Measurements from ENCODE around the gene TRIM62.

The TRIM62 gene

GRCh38 chr1:33180911-33181890 is 642 bp downstream of the TRIM62 start:
- H3K4me2 ChIP-seq (ENCODE audit: low read length), result peak overlapping the region; percentile 99
- H2AK5ac ChIP-seq (ENCODE audit: low read length), result no peak overlapping the region
- peaks cover 12 to 18% of the 10 kb centered on the region in 2 experiments for H3K4me1 ChIP-seq (ENCODE audit: control insufficient read depth in 1 of 2, insufficient read depth in 2 of 2, low read length in 2 of 2)
- H3K79me1 ChIP-seq (ENCODE audit: low read length), result peaks cover 2% of the 10 kb centered on the region
- H3K18ac ChIP-seq (ENCODE audit: low read length), result no peak overlapping the region
- H3K79me2 ChIP-seq (ENCODE audit: control insufficient read depth, insufficient read depth, low read length, poor library complexity), result no peaks in the 10 kb centered on the region
- no peak overlapping the region for H3K27ac ChIP-seq (ENCODE audit: low read depth, low read length)
- no peak overlapping the region for H3K14ac ChIP-seq (ENCODE audit: low read length)
- H3K4ac ChIP-seq (ENCODE audit: low read depth, low read length), result no peak overlapping the region
- no CpG with 5 or more reads among the region's 90 CpGs for WGBS (ENCODE audit: extremely low coverage, insufficient coverage, insufficient read length)
- no peak overlapping the region for H2BK120ac ChIP-seq (ENCODE audit: insufficient read depth, low read length, poor library complexity)
- H4K8ac ChIP-seq (ENCODE audit: low read depth, low read length), result no peak overlapping the region
- peak overlapping the region; percentile 24 for H3K9ac ChIP-seq (ENCODE audit: low read length)
- peaks cover 4% of the 10 kb centered on the region for H3K9me3 ChIP-seq (ENCODE audit: insufficient read depth, low read depth, low read length)
- no peaks in the 10 kb centered on the region for H3K27me3 ChIP-seq (ENCODE audit: insufficient read depth, low read length)
- peak overlapping the region; percentile 93 for H3K4me3 ChIP-seq (ENCODE audit: low read depth, low read length)
- H4K91ac ChIP-seq (ENCODE audit: low read depth, low read length), result no peak overlapping the region
- peak overlapping the region; percentile 67 for H2AFZ ChIP-seq (ENCODE audit: insufficient read depth, low read length, poor library complexity)
- peak; percentile 87 to 88 for DNase-seq
- no peak overlapping the region for H2BK12ac ChIP-seq (ENCODE audit: low read length)
- no peaks in the 10 kb centered on the region for H3K36me3 ChIP-seq (ENCODE audit: control insufficient read depth in 1 of 2, insufficient read depth in 2 of 2, low read length in 2 of 2)
- H3K23ac ChIP-seq (ENCODE audit: low read length), result no peak overlapping the region
- H4K12ac ChIP-seq (ENCODE audit: low read depth, low read length), result no peak overlapping the region
- H2BK5ac ChIP-seq (ENCODE audit: low read depth, low read length, poor library complexity), result no peak overlapping the region

GRCh38 chr1:33180226-33180910 is 1.5 kb downstream of the TRIM62 start:
- H2AK5ac ChIP-seq (ENCODE audit: low read length), result no peak overlapping the region
- H3K27me3 ChIP-seq (ENCODE audit: insufficient read depth, low read length), result no peaks in the 10 kb centered on the region
- H3K4me3 ChIP-seq (ENCODE audit: low read depth, low read length), result peak overlapping the region; percentile 57
- H4K12ac ChIP-seq (ENCODE audit: low read depth, low read length), result no peak overlapping the region
- H2BK5ac ChIP-seq (ENCODE audit: low read depth, low read length, poor library complexity), result no peak overlapping the region
- H4K91ac ChIP-seq (ENCODE audit: low read depth, low read length), result no peak overlapping the region
- peak overlapping the region; percentile 57 for H3K18ac ChIP-seq (ENCODE audit: low read length)
- H3K27ac ChIP-seq (ENCODE audit: low read depth, low read length), result no peak overlapping the region
- no peak for DNase-seq
- no peak overlapping the region for H2BK120ac ChIP-seq (ENCODE audit: insufficient read depth, low read length, poor library complexity)
- H3K36me3 ChIP-seq (ENCODE audit: control insufficient read depth in 1 of 2, insufficient read depth in 2 of 2, low read length in 2 of 2), result no peaks in the 10 kb centered on the region
- H3K4me1 ChIP-seq (ENCODE audit: control insufficient read depth in 1 of 2, insufficient read depth in 2 of 2, low read length in 2 of 2), result peaks cover 12 to 19% of the 10 kb centered on the region in 2 experiments
- WGBS (ENCODE audit: extremely low coverage, insufficient coverage, insufficient read length), result no CpG with 5 or more reads among the region's 28 CpGs
- peaks cover 2% of the 10 kb centered on the region for H3K79me1 ChIP-seq (ENCODE audit: low read length)
- no peaks in the 10 kb centered on the region for H3K79me2 ChIP-seq (ENCODE audit: control insufficient read depth, insufficient read depth, low read length, poor library complexity)
- H3K9me3 ChIP-seq (ENCODE audit: insufficient read depth, low read depth, low read length), result peaks cover 4% of the 10 kb centered on the region
- no peak overlapping the region for H3K4ac ChIP-seq (ENCODE audit: low read depth, low read length)
- no peak overlapping the region for H3K23ac ChIP-seq (ENCODE audit: low read length)
- peak overlapping the region; percentile 72 for H3K4me2 ChIP-seq (ENCODE audit: low read length)
- H3K9ac ChIP-seq (ENCODE audit: low read length), result no peak overlapping the region
- H3K14ac ChIP-seq (ENCODE audit: low read length), result no peak overlapping the region
- H2AFZ ChIP-seq (ENCODE audit: insufficient read depth, low read length, poor library complexity), result no peak overlapping the region
- no peak overlapping the region for H4K8ac ChIP-seq (ENCODE audit: low read depth, low read length)
- H2BK12ac ChIP-seq (ENCODE audit: low read length), result no peak overlapping the region

GRCh38 chr1:33178836-33179439 is 2.9 kb downstream of the TRIM62 start:
- H3K18ac ChIP-seq (ENCODE audit: low read length), result no peak overlapping the region
- H3K79me2 ChIP-seq (ENCODE audit: control insufficient read depth, insufficient read depth, low read length, poor library complexity), result no peaks in the 10 kb centered on the region
- no peak overlapping the region for H3K23ac ChIP-seq (ENCODE audit: low read length)
- no peak overlapping the region for H3K27ac ChIP-seq (ENCODE audit: low read depth, low read length)
- H3K27me3 ChIP-seq (ENCODE audit: insufficient read depth, low read length), result no peaks in the 10 kb centered on the region
- no peak overlapping the region for H2AFZ ChIP-seq (ENCODE audit: insufficient read depth, low read length, poor library complexity)
- H4K8ac ChIP-seq (ENCODE audit: low read depth, low read length), result no peak overlapping the region
- no peak overlapping the region for H2BK120ac ChIP-seq (ENCODE audit: insufficient read depth, low read length, poor library complexity)
- no peak overlapping the region for H3K4ac ChIP-seq (ENCODE audit: low read depth, low read length)
- H2AK5ac ChIP-seq (ENCODE audit: low read length), result no peak overlapping the region
- H2BK5ac ChIP-seq (ENCODE audit: low read depth, low read length, poor library complexity), result no peak overlapping the region
- no peak overlapping the region for H3K14ac ChIP-seq (ENCODE audit: low read length)
- H3K4me3 ChIP-seq (ENCODE audit: low read depth, low read length), result no peak overlapping the region
- no peak overlapping the region for H3K4me2 ChIP-seq (ENCODE audit: low read length)
- H4K91ac ChIP-seq (ENCODE audit: low read depth, low read length), result no peak overlapping the region
- peaks cover 12 to 19% of the 10 kb centered on the region in 2 experiments for H3K4me1 ChIP-seq (ENCODE audit: control insufficient read depth in 1 of 2, insufficient read depth in 2 of 2, low read length in 2 of 2)
- no CpG with 5 or more reads among the region's 4 CpGs for WGBS (ENCODE audit: extremely low coverage, insufficient coverage, insufficient read length)
- no peak overlapping the region for H3K9ac ChIP-seq (ENCODE audit: low read length)
- H3K79me1 ChIP-seq (ENCODE audit: low read length), result peaks cover 2% of the 10 kb centered on the region
- H2BK12ac ChIP-seq (ENCODE audit: low read length), result no peak overlapping the region
- H3K36me3 ChIP-seq (ENCODE audit: control insufficient read depth in 1 of 2, insufficient read depth in 2 of 2, low read length in 2 of 2), result no peaks in the 10 kb centered on the region
- peaks cover 4% of the 10 kb centered on the region for H3K9me3 ChIP-seq (ENCODE audit: insufficient read depth, low read depth, low read length)
- DNase-seq, result peak; percentile 37 to 74
- H4K12ac ChIP-seq (ENCODE audit: low read depth, low read length), result no peak overlapping the region

- H4K12ac ChIP-seq (ENCODE audit: low read depth, low read length), result no peak overlapping the region
- H2BK12ac ChIP-seq (ENCODE audit: low read length), result no peak overlapping the region
- H3K14ac ChIP-seq (ENCODE audit: low read length), result no peak overlapping the region
- no peak overlapping the region for H4K91ac ChIP-seq (ENCODE audit: low read depth, low read length)
- no peak overlapping the region for H3K9ac ChIP-seq (ENCODE audit: low read length)
- peaks cover 4% of the 10 kb centered on the region for H3K9me3 ChIP-seq (ENCODE audit: insufficient read depth, low read depth, low read length)
- H3K23ac ChIP-seq (ENCODE audit: low read length), result no peak overlapping the region
- no peak overlapping the region for H2AK5ac ChIP-seq (ENCODE audit: low read length)
- no peak overlapping the region for H3K4me3 ChIP-seq (ENCODE audit: low read depth, low read length)
- H3K4me1 ChIP-seq (ENCODE audit: control insufficient read depth in 1 of 2, insufficient read depth in 2 of 2, low read length in 2 of 2), result peaks cover 12 to 19% of the 10 kb centered on the region in 2 experiments
- H3K18ac ChIP-seq (ENCODE audit: low read length), result no peak overlapping the region
- no peaks in the 10 kb centered on the region for H3K79me2 ChIP-seq (ENCODE audit: control insufficient read depth, insufficient read depth, low read length, poor library complexity)
- no peak overlapping the region for H4K8ac ChIP-seq (ENCODE audit: low read depth, low read length)
- H3K27me3 ChIP-seq (ENCODE audit: insufficient read depth, low read length), result no peaks in the 10 kb centered on the region
- no peak overlapping the region for H2BK120ac ChIP-seq (ENCODE audit: insufficient read depth, low read length, poor library complexity)
- no peak for DNase-seq
- H2BK5ac ChIP-seq (ENCODE audit: low read depth, low read length, poor library complexity), result no peak overlapping the region
- no peak overlapping the region for H2AFZ ChIP-seq (ENCODE audit: insufficient read depth, low read length, poor library complexity)
- H3K27ac ChIP-seq (ENCODE audit: low read depth, low read length), result no peak overlapping the region
- no peak overlapping the region for H3K4ac ChIP-seq (ENCODE audit: low read depth, low read length)
- no CpG with 5 or more reads among the region's 3 CpGs for WGBS (ENCODE audit: extremely low coverage, insufficient coverage, insufficient read length)
- no peak overlapping the region for H3K4me2 ChIP-seq (ENCODE audit: low read length)
- peaks cover 2% of the 10 kb centered on the region for H3K79me1 ChIP-seq (ENCODE audit: low read length)
- no peaks in the 10 kb centered on the region for H3K36me3 ChIP-seq (ENCODE audit: control insufficient read depth in 1 of 2, insufficient read depth in 2 of 2, low read length in 2 of 2)
Observed at GRCh38 chr1:33177996-33178540, 3.8 kb downstream of the TRIM62 start.

Data from trophoblast cell (in vitro differentiated cells and primary cell).